ENCODE data around the gene NDUFB4.

NDUFB4 gene

GRCh38 chr3:120640231-120640630 lies 44.1 kb downstream of the NDUFB4 start:
- no peak for DNase-seq

- peak; percentile 32 to 80 for DNase-seq
These were observed 45.6 kb downstream of the NDUFB4 start for GRCh38 chr3:120641696-120642246.

- DNase-seq: no peak
These were observed 46.3 kb downstream of the NDUFB4 start for GRCh38 chr3:120642368-120642948.

- no peak for DNase-seq
These were observed 49.1 kb downstream of the NDUFB4 start for GRCh38 chr3:120645083-120645845.

- no peak for DNase-seq
These were observed 50.8 kb downstream of the NDUFB4 start for GRCh38 chr3:120646771-120647432.

- DNase-seq: no peak
These were observed 52.2 kb downstream of the NDUFB4 start for GRCh38 chr3:120648290-120648689.

GRCh38 chr3:120649830-120650233 lies 53.7 kb downstream of the NDUFB4 start:
- no peak for DNase-seq

GRCh38 chr3:120650311-120650710 lies 54.2 kb downstream of the NDUFB4 start:
- DNase-seq: no peak

Measured in cerebellar nuclear complex (tissue), 1 donor.